ENCODE results near the gene SIT1. TPM values are rescaled to one million over a fixed set of nuclear protein-coding genes. Genes with fewer than 3 reads are reported as not detected.

Gene SIT1
- total RNA-seq, 1 donor from 2014 or later, result 198 TPM

- intact Hi-C loops (cut with micrococcal nuclease), result no loop called here
These were observed 32.6 kb upstream of the SIT1 start for GRCh38 chr9:35683323-35683722.

DNA sequence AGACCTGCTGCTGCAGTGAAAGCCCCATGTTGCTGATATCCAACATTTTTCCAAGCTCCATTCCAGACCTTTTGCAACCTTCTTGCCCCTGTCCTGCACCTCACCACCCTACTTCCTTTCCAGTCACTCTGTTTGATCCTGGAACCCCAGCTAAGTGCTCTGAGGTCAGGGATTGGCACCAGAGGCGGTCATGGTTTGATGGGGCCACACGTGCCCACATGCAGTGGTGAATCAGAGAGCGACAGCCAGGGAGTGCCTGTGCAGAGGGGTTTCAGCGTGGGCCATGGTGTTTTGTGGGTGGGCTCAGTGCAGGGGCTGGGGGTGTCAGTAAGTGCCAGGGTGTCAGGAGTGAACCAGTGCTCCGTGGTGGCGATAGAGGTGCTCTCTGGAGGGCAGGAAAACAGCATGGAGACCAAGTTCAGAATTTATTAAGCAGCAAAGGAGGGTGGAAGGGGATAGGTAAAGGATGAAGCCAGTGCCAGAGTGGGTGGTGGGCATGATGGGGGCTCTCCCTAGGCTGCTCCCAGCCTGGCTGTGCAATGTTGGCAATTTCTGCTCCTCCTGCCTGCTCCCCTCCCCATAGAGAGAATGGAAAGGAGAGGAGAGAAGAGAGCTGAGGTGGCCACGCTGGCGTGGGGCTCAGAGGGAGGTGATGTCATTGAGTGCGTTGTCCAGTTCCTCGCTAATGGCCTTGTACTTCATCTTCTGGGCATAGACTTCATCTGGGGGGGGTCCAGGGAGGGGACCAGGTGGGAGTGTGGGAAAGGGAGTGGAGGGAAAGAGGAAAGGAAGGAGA lies 32.0 kb upstream of the SIT1 start:
- intact Hi-C loops (cut with micrococcal nuclease), result no loop called here

- intact Hi-C loops (cut with micrococcal nuclease), result no loop called here
These were observed 31.3 kb upstream of the SIT1 start for GRCh38 chr9:35682051-35682450.

- intact Hi-C loops (cut with micrococcal nuclease), result no loop called here
These were observed 30.7 kb upstream of the SIT1 start for GRCh38 chr9:35681341-35682002.

GRCh38 chr9:35680331-35681105 lies 29.8 kb upstream of the SIT1 start:
- intact Hi-C loops (cut with micrococcal nuclease), result no loop called here

DNA sequence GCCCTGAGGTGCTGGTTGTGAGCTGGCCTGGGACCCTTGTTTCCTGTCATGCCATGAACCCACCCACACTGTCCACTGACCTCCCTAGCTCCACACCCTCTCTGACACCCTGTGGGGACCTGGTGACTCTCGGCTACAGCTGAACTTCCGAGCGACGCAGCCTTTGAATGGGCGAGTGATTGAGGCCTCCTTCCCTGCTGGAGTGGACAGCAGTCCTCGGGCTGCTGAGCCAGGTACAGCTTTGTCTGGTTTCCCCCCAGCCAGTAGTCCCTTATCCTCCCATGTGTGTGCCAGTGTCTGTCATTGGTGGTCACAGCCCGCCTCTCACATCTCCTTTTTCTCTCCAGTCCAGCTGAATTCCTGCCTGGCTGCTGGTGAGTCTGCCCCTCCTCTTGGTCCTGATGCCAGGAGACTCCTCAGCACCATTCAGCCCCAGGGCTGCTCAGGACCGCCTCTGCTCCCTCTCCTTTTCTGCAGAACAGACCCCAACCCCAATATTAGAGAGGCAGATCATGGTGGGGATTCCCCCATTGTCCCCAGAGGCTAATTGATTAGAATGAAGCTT lies 29.1 kb upstream of the SIT1 start:
- intact Hi-C loops (cut with micrococcal nuclease), result no loop called here

DNA sequence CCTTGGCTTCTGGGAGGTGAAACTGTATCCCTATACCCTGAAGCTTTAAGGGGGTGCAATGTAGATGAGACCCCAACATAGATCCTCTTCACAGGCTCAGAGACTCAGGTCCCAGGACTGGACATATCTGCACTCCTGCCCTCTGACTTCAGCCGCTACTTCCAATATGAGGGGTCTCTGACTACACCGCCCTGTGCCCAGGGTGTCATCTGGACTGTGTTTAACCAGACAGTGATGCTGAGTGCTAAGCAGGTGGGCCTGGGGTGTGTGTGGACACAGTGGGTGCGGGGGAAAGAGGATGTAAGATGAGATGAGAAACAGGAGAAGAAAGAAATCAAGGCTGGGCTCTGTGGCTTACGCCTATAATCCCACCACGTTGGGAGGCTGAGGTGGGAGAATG lies 28.4 kb upstream of the SIT1 start:
- intact Hi-C loops (cut with micrococcal nuclease), result no loop called here

- intact Hi-C loops (cut with micrococcal nuclease), result no loop called here
These were observed 25.1 kb upstream of the SIT1 start for GRCh38 chr9:35675732-35676392.

GRCh38 chr9:35675204-35675603 lies 24.5 kb upstream of the SIT1 start:
- intact Hi-C loops (cut with micrococcal nuclease), result no loop called here

DNA sequence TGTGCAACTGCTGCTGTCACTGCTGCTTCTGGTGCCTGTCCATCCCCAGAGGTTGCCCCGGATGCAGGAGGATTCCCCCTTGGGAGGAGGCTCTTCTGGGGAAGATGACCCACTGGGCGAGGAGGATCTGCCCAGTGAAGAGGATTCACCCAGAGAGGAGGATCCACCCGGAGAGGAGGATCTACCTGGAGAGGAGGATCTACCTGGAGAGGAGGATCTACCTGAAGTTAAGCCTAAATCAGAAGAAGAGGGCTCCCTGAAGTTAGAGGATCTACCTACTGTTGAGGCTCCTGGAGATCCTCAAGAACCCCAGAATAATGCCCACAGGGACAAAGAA lies 23.3 kb upstream of the SIT1 start:
- intact Hi-C loops (cut with micrococcal nuclease), result no loop called here

- intact Hi-C loops (cut with micrococcal nuclease), result no loop called here
These were observed 22.6 kb upstream of the SIT1 start, which contains the start of gene CA9 for GRCh38 chr9:35673132-35674024. CA9 (plus strand) TSS chr9:35673928; CDS start chr9:35673960, 32 bp downstream.

- intact Hi-C loops (cut with micrococcal nuclease), result no loop called here
These were observed 18.8 kb upstream of the SIT1 start for GRCh38 chr9:35669331-35670145.

- intact Hi-C loops (cut with micrococcal nuclease), result no loop called here
These were observed 17.2 kb upstream of the SIT1 start for GRCh38 chr9:35667939-35668338.

DNA sequence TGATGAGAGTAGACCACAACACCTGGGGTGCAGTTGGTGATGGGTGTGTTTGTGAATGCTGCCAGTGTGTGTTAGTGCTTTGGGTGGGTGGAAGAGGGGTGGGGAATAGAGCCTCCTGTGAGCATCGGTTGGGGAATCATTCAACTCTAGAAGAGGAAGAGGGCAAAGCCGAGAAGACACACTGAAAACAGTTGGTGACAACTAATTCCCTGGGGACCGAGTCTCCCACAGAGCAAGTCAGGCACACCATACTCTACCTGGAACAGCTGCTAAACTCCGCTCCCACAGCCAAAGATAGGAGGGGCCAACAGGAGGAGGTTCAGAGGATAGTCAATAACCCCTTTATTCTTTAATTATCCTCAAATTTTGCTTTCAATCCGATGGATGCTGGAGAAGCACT lies 15.8 kb upstream of the SIT1 start:
- intact Hi-C loops (cut with micrococcal nuclease), result no loop called here

GRCh38 chr9:35666045-35666444 lies 15.3 kb upstream of the SIT1 start:
- intact Hi-C loops (cut with micrococcal nuclease), result no loop called here

DNA sequence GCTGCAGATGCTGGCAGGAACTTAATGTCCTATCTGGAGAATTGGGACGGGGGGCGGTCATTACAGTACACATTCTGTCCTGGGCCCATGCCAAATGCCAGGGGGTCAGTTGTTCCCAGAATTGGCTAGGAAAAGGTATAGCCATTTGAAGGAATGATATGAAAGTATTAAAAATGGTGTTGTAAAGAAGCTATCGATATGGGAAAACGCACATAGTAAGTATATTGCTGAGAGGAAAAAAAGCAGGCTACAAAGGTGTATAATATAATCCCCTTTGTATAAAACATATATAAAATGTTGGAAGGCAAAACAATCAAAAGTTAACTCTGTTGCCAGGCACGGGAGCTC lies 14.7 kb upstream of the SIT1 start:
- intact Hi-C loops (cut with micrococcal nuclease), result no loop called here

- intact Hi-C loops (cut with micrococcal nuclease), result no loop called here
These were observed 14.1 kb upstream of the SIT1 start, which contains the start of gene ARHGEF39 for GRCh38 chr9:35664531-35665470. ARHGEF39 (minus strand) TSS chr9:35665195; CDS start chr9:35665169, 26 bp downstream.

DNA sequence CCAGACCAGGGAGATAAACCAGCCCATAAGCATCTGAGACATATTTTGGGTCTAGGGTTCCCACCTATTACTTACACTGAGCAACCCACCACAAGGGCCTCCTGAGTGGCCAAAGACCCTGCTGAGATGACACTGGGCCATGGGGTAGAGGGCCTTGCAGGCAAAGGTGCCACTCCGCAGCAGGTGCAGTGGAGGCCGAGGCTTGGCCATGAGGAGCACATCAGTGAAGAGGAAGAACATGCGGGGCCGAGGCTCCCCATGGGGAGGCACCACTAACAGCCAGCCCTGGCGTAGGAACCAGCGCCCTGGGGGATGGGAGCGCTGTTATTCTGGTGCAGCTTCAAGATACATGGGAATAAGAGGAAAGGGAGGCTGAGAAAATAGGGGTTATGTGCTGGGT lies 11.7 kb upstream of the SIT1 start:
- intact Hi-C loops (cut with micrococcal nuclease), result no loop called here
